SK-N-SH (cell line): Measurements from ENCODE around the gene NCSTN. TPM values are rescaled to one million over a fixed set of nuclear protein-coding genes. Genes with fewer than 3 reads are reported as not detected.

Experiments
- CTCF ChIA-PET: fragments of 300-600, 350-600 bp; formaldehyde crosslinking; extraction: SDS; loops from one replicate; lab custom pipeline; 2021; lab: Yijun Ruan, JAX
- POLR2A ChIA-PET: fragments of 350-600 bp; sonication (Branson Sonifier 250); formaldehyde crosslinking; extraction: SDS; loops from one replicate; lab custom pipeline; 2020; ENCODE audit warnings: antibody characterized with exemption, inconsistent platforms; lab: Yijun Ruan, JAX
- DNase-seq: peaks from one replicate; pipeline ENCODE4 v3.0.0; 2012
- H2AFZ ChIP-seq: fragments of 200-600 bp; sonication (generic); 2 replicates; pipeline ENCODE4 v1.8.1; 2016; ENCODE audit warnings: antibody characterized with exemption, mild to moderate bottlenecking, low read depth
- H3F3A ChIP-seq: fragments of 200-600 bp; sonication (generic); replicated peaks from 2 replicates; pipeline ENCODE3; 2016; ENCODE audit warnings: antibody characterized with exemption, mild to moderate bottlenecking; ENCODE audit not compliant: insufficient read depth
- H3K27ac ChIP-seq, 2 experiments: fragments of 200-500 bp in 1 of 2; fragments of 200-600 bp in 1 of 2; sonication (Bioruptor generic) in 1 of 2; sonication (generic), shearing (Covaris generic) in 1 of 2; 2 replicates each; pipeline versions ENCODE4 v1.5.1 to v1.6.1; 2014 to 2016; ENCODE audit warnings: low read depth in 2 of 2, inconsistent platforms in 1 of 2, low read length in 1 of 2, mild to moderate bottlenecking in 1 of 2, mixed read lengths in 1 of 2
- H3K27me3 ChIP-seq: fragments of 200-600 bp; sonication (generic), shearing (Covaris generic); 2 replicates; pipeline ENCODE4 v1.6.1; 2016; ENCODE audit warnings: mixed run types; ENCODE audit not compliant: insufficient read depth
- H3K36me3 ChIP-seq, 2 experiments: fragments of 200-500 bp in 1 of 2; fragments of 200-600 bp in 1 of 2; sonication (Bioruptor generic) in 1 of 2; sonication (generic) in 1 of 2; replicated peaks in 1 of 2; 2 replicates each; pipeline versions ENCODE3 to v1.5.1; 2014 to 2016; ENCODE audit warnings: low read length in 1 of 2, mild to moderate bottlenecking in 1 of 2; ENCODE audit not compliant: insufficient read depth in 2 of 2, control insufficient read depth in 1 of 2
- H3K4me1 ChIP-seq, 2 experiments: fragments of 200-500 bp in 1 of 2; fragments of 200-600 bp in 1 of 2; sonication (Bioruptor generic) in 1 of 2; sonication (generic), shearing (Covaris generic) in 1 of 2; 2 replicates each; pipeline versions ENCODE4 v1.5.1 to v1.6.1; 2014 to 2016; ENCODE audit warnings: low read depth in 1 of 2, low read length in 1 of 2, mixed run types in 1 of 2; ENCODE audit not compliant: insufficient read depth in 2 of 2, control insufficient read depth in 1 of 2
- H3K4me2 ChIP-seq: fragments of 200-600 bp; sonication (generic), shearing (Covaris generic); 2 replicates; pipeline ENCODE4 v1.6.1; 2017; ENCODE audit warnings: mixed run types
- H3K4me3 ChIP-seq, 2 experiments: fragments of 200-500 bp in 1 of 2; fragments of 200-600 bp in 1 of 2; sonication (Bioruptor generic) in 1 of 2; sonication (generic), shearing (Covaris generic) in 1 of 2; 2 replicates each; pipeline versions ENCODE4 v1.5.1 to v1.8.1; 2014 to 2016; ENCODE audit warnings: low read depth in 2 of 2, inconsistent platforms in 1 of 2, low read length in 1 of 2, mild to moderate bottlenecking in 1 of 2, mixed read lengths in 1 of 2, moderate library complexity in 1 of 2
- H3K79me2 ChIP-seq: fragments of 200-600 bp; sonication (generic); 2 replicates; pipeline ENCODE4 v1.8.1; 2017; ENCODE audit warnings: mild to moderate bottlenecking; ENCODE audit not compliant: insufficient read depth
- H3K9ac ChIP-seq: fragments of 200-600 bp; sonication (generic); 2 replicates; pipeline ENCODE4 v1.6.1; 2017; ENCODE audit warnings: mixed run types
- H3K9me2 ChIP-seq: fragments of 200-600 bp; sonication (generic); 2 replicates; pipeline ENCODE4 v1.6.1; 2017; ENCODE audit warnings: mixed run types
- H3K9me3 ChIP-seq: fragments of 200-600 bp; sonication (generic); 2 replicates; pipeline ENCODE4 v1.6.1; 2017; ENCODE audit warnings: mixed run types, mild to moderate bottlenecking, moderate library complexity
- H4K20me1 ChIP-seq: fragments of 200-600 bp; sonication (generic); 2 replicates; pipeline ENCODE4 v1.6.1; 2017; ENCODE audit warnings: mild to moderate bottlenecking, mixed run types; ENCODE audit not compliant: insufficient read depth
- ELF1 ChIP-seq: IDR thresholded peaks from 2 replicates; pipeline ENCODE4 v1.4.0; 2012
- EP300 ChIP-seq, 2 experiments: IDR thresholded peaks; 2 replicates each; pipeline versions ENCODE4 v1.4.0 to v1.6.1; 2012; ENCODE audit warnings: borderline replicate concordance in 1 of 2, low read depth in 1 of 2, low read length in 1 of 2
- FOSL2 ChIP-seq: IDR thresholded peaks from 2 replicates; pipeline ENCODE4 v1.4.0; 2012; ENCODE audit warnings: low read depth, mild to moderate bottlenecking, moderate library complexity, borderline replicate concordance
- FOXJ3 ChIP-seq: sonication (generic); formaldehyde crosslinking; IDR thresholded peaks from 2 replicates; pipeline ENCODE4 v1.5.1; 2020; ENCODE audit warnings: mild to moderate bottlenecking, missing genetic modification reagents
- GATA2 ChIP-seq: sonication (generic); formaldehyde crosslinking; IDR thresholded peaks from 2 replicates; pipeline ENCODE4 v1.5.0; 2020; ENCODE audit warnings: mild to moderate bottlenecking, missing genetic modification reagents
- MAX ChIP-seq: IDR thresholded peaks from 2 replicates; pipeline ENCODE4 v1.4.0; 2012; ENCODE audit warnings: low read depth
- MEF2A ChIP-seq: IDR thresholded peaks from 2 replicates; pipeline ENCODE4 v1.4.0; 2012; ENCODE audit warnings: low read depth, borderline replicate concordance
- MXI1 ChIP-seq: IDR thresholded peaks from 2 replicates; pipeline ENCODE4 v1.6.1; 2012; ENCODE audit warnings: mild to moderate bottlenecking, low read depth, low read length, improper control_type of control experiment
- NFIC ChIP-seq: IDR thresholded peaks from 2 replicates; pipeline ENCODE4 v1.4.0; 2012; ENCODE audit warnings: borderline replicate concordance
- NRF1 ChIP-seq: IDR thresholded peaks from 2 replicates; pipeline ENCODE4 v1.6.1; 2012; ENCODE audit warnings: low read depth, mild to moderate bottlenecking, low read length
- POLR2AphosphoS5 ChIP-seq: IDR thresholded peaks from 2 replicates; pipeline ENCODE4 v1.6.1; 2012; ENCODE audit warnings: low read depth, low read length
- RAD21 ChIP-seq: IDR thresholded peaks from 2 replicates; pipeline ENCODE4 v1.6.1; 2012; ENCODE audit warnings: mild to moderate bottlenecking, low read length
- REST ChIP-seq: IDR thresholded peaks from 2 replicates; pipeline ENCODE4 v1.6.1; 2012; ENCODE audit warnings: mild to moderate bottlenecking, low read depth, low read length, moderate library complexity
- RXRA ChIP-seq: IDR thresholded peaks from 2 replicates; pipeline ENCODE4 v1.4.0; 2012; ENCODE audit warnings: low read depth, mild to moderate bottlenecking, borderline replicate concordance
- SMC3 ChIP-seq: IDR thresholded peaks from 2 replicates; pipeline ENCODE4 v1.6.1; 2012; ENCODE audit warnings: low read depth, low read length, improper control_type of control experiment
- TAF1 ChIP-seq: IDR thresholded peaks from 2 replicates; pipeline ENCODE4 v1.6.1; 2012; ENCODE audit warnings: low read depth, mild to moderate bottlenecking, low read length, moderate library complexity, borderline replicate concordance
- TCF12 ChIP-seq: IDR thresholded peaks from 2 replicates; pipeline ENCODE4 v1.4.0; 2012
- USF2 ChIP-seq: fragments of 150-350 bp; IDR thresholded peaks from 2 replicates; pipeline ENCODE4 v1.6.1; 2017; ENCODE audit warnings: antibody characterized with exemption, low read length, low read depth, borderline replicate concordance
- YY1 ChIP-seq: IDR thresholded peaks from 2 replicates; pipeline ENCODE4 v1.4.0; 2012; ENCODE audit warnings: low read depth, mild to moderate bottlenecking
- whole genome bisulfite sequencing: methylation state at CpG from one replicate; pipeline ENCODE4 v1.1.6; 2017; ENCODE audit warnings: low lambda C conversion rate; 5-methylcytosine and 5-hydroxymethylcytosine counted together
- polyA plus RNA-seq, 3 experiments: library from polyadenylated mRNA; depleted of rRNA; stranded (reverse); fragments of >200 nt; gene quantifications; 2 replicates each; pipeline ENCODE4 v1.2.3, GENCODE V29; 2012

NCSTN gene
- polyA plus RNA-seq, 1 of the 3 experiments (the other 2 are of a cell fraction), result 165 TPM

GRCh38 chr1:160365325-160365724 is 22.1 kb downstream of the NCSTN start:
- no peak for DNase-seq
- Histone ChIP-seq H3K9me2 (no peaks in the 10 kb centered on the region), H3K27ac (no peak overlapping the region), H3K27me3 (no peaks in the 10 kb centered on the region), H3K9me3 (no peaks in the 10 kb centered on the region), H3K4me2 (no peak overlapping the region), H2AFZ (no peak overlapping the region), H3K36me3 (peaks cover 0 to 6% of the 10 kb centered on the region in 2 experiments), H4K20me1 (no peaks in the 10 kb centered on the region), H3K9ac (no peak overlapping the region), H3K4me1 (no peaks in the 10 kb centered on the region), H3K4me3 (no peak overlapping the region), H3F3A (no peaks in the 10 kb centered on the region), H3K79me2 (no peaks in the 10 kb centered on the region)
- CTCF ChIA-PET, result interaction anchor here (2.5 to 9.0 kb wide), 2 partner anchors 10 to 11 kb away, joined by 9 to 85 read pairs; no protein-coding TSS in a partner anchor
- POLR2A ChIA-PET, result no interaction called here
- no peak for TF ChIP-seq YY1
- TF ChIP-seq MAX, result no peak
- no peak for TF ChIP-seq SMC3
- TF ChIP-seq NRF1, result no peak
- no peak for TF ChIP-seq NFIC
- no peak for TF ChIP-seq ELF1
- no peak for TF ChIP-seq FOXJ3
- TF ChIP-seq TCF12, result no peak
- no peak for TF ChIP-seq EP300 (IDR thresholded peaks at IDR 0.05; ENCODE audit: borderline replicate concordance in 1 of 2, low read depth in 1 of 2, low read length in 1 of 2)
- no peak for TF ChIP-seq RXRA
- no peak for TF ChIP-seq GATA2
- no peak for TF ChIP-seq POLR2AphosphoS5
- TF ChIP-seq REST, result no peak
- no peak for TF ChIP-seq MXI1
- TF ChIP-seq FOSL2, result no peak
- no peak for TF ChIP-seq MEF2A
- no peak for TF ChIP-seq RAD21
- no peak for TF ChIP-seq USF2
- TF ChIP-seq TAF1, result no peak
- WGBS, result 80% methylated on average over 1 of the region's 1 CpG
